HG02763 (cell line): ENCODE results near the gene CCDC136.

Experiments
- ATAC-seq: cut with Tn5 transposase; IDR thresholded peaks from one replicate; pipeline ENCODE4 v1.9.1; 2021; ENCODE audit warnings: mild to moderate bottlenecking, moderate library complexity; ENCODE audit not compliant: unreplicated experiment

Gene CCDC136

GRCh38 chr7:128859232-128860157 is 67.7 kb downstream of the CCDC136 start:
- ATAC-seq = no peak

GRCh38 chr7:128860158-128861073 is 68.6 kb downstream of the CCDC136 start:
- no peak for ATAC-seq

- ATAC-seq = no peak
Measured at GRCh38 chr7:128861957-128862570, 70.3 kb downstream of the CCDC136 start.

- ATAC-seq = peak; percentile 87
Measured at GRCh38 chr7:128862571-128863432, 71.0 kb downstream of the CCDC136 start, which contains the start of gene ATP6V1F. ATP6V1F (plus strand) TSS chr7:128862856; CDS start chr7:128862905, 49 bp downstream.

GRCh38 chr7:128863433-128863989 is 71.7 kb downstream of the CCDC136 start:
- ATAC-seq = no peak

GRCh38 chr7:128865303-128865702 is 73.5 kb downstream of the CCDC136 start:
- ATAC-seq = no peak

- ATAC-seq = no peak
Measured at GRCh38 chr7:128865996-128866877, 74.5 kb downstream of the CCDC136 start.

GRCh38 chr7:128867241-128867640 is 75.5 kb downstream of the CCDC136 start:
- no peak for ATAC-seq

GRCh38 chr7:128867842-128868623 is 76.3 kb downstream of the CCDC136 start:
- ATAC-seq = no peak

GRCh38 chr7:128868624-128869137 is 76.9 kb downstream of the CCDC136 start:
- ATAC-seq = no peak

- peak; percentile 58 for ATAC-seq
Measured at GRCh38 chr7:128869138-128869943, 77.6 kb downstream of the CCDC136 start.

- no peak for ATAC-seq
Measured at GRCh38 chr7:128869944-128870285, 78.1 kb downstream of the CCDC136 start.

GRCh38 chr7:128871050-128871449 is 79.3 kb downstream of the CCDC136 start:
- no peak for ATAC-seq
